Endometrium (tissue), 2 donors: ENCODE results near the gene PHKA2.
"Not testable (repeated sequence)": the region's sequence is repeated elsewhere in the genome, so short reads cannot be mapped to it uniquely, and the experiment has no call there.

Source experiments
- FAIRE-seq: peaks from 2 replicates; lab custom pipeline; 2012; peaks lifted over from hg19 to GRCh38; lab: Jason Lieb, UNC
- donor health status: control.
- donor health status: control.

Gene PHKA2

GRCh38 chrX:18983666-18984380 is at the start of gene PHKA2:
Gene PHKA2, minus strand, starts transcription at chrX:18984114. Its CDS starts 182 bp downstream, at chrX:18983932.
- FAIRE-seq, result no peak

- no peak for FAIRE-seq
Observed at GRCh38 chrX:19030805-19031204, 46.9 kb upstream of the PHKA2 start.

- FAIRE-seq, result no peak
Observed at GRCh38 chrX:19028560-19028959, 44.6 kb upstream of the PHKA2 start.

GRCh38 chrX:19024366-19024765 is 40.5 kb upstream of the PHKA2 start:
- no peak for FAIRE-seq

- FAIRE-seq, result no peak
Observed at GRCh38 chrX:19019996-19020395, 36.1 kb upstream of the PHKA2 start.

- no peak for FAIRE-seq
Observed at GRCh38 chrX:19017271-19017670, 33.4 kb upstream of the PHKA2 start.

- FAIRE-seq, result not testable (repeated sequence)
Observed at GRCh38 chrX:19016614-19017013, 32.7 kb upstream of the PHKA2 start.

- no peak for FAIRE-seq
Observed at GRCh38 chrX:19007868-19008267, 24.0 kb upstream of the PHKA2 start.

GRCh38 chrX:19007011-19007410 is 23.1 kb upstream of the PHKA2 start:
- no peak for FAIRE-seq

GRCh38 chrX:19005909-19006308 is 22.0 kb upstream of the PHKA2 start:
- FAIRE-seq, result no peak

GRCh38 chrX:19003756-19004155 is 19.8 kb upstream of the PHKA2 start:
- FAIRE-seq, result no peak

- FAIRE-seq, result no peak
Observed at GRCh38 chrX:18998653-18999052, 14.7 kb upstream of the PHKA2 start.

GRCh38 chrX:18997916-18998315 is 14.0 kb upstream of the PHKA2 start:
- no peak for FAIRE-seq

- FAIRE-seq, result no peak
Observed at GRCh38 chrX:18996536-18996935, 12.6 kb upstream of the PHKA2 start.

- FAIRE-seq, result no peak
Observed at GRCh38 chrX:18995221-18995620, 11.3 kb upstream of the PHKA2 start.

GRCh38 chrX:18994713-18995112 is 10.8 kb upstream of the PHKA2 start:
- no peak for FAIRE-seq

- FAIRE-seq, result no peak
Observed at GRCh38 chrX:18992829-18993228, 8.9 kb upstream of the PHKA2 start.

- no peak for FAIRE-seq
Observed at GRCh38 chrX:18985186-18985435, 1.2 kb upstream of the PHKA2 start.

GRCh38 chrX:18984381-18985185 is 669 bp upstream of the PHKA2 start:
- no peak for FAIRE-seq

GRCh38 chrX:18981124-18981807 is 2.6 kb downstream of the PHKA2 start:
- FAIRE-seq, result no peak

- not testable (repeated sequence) for FAIRE-seq
Observed at GRCh38 chrX:18980262-18980661, 3.7 kb downstream of the PHKA2 start.

- no peak for FAIRE-seq
Observed at GRCh38 chrX:18974993-18975392, 8.9 kb downstream of the PHKA2 start.

GRCh38 chrX:18973527-18974192 is 10.3 kb downstream of the PHKA2 start:
- no peak for FAIRE-seq
